H9 (cell line): ENCODE results near the gene ZNF526. TPM values are rescaled to one million over a fixed set of nuclear protein-coding genes. Genes with fewer than 3 reads are reported as not detected.

Experiments
- DNase-seq: peaks from one replicate; pipeline ENCODE4 v3.0.0-alpha.2; 2017
- H2AFZ ChIP-seq: one replicate; pipeline ENCODE4 v1.6.1; 2013; ENCODE audit warnings: mild to moderate bottlenecking, low read length, control low read depth, moderate library complexity
- H2AK5ac ChIP-seq: 2 replicates; pipeline ENCODE4 v1.6.1; 2013; ENCODE audit warnings: low read length, control low read depth, mixed read lengths; ENCODE audit not compliant: insufficient read length
- H2BK120ac ChIP-seq: one replicate; pipeline ENCODE4 v1.6.1; 2013; ENCODE audit warnings: low read depth, mild to moderate bottlenecking, low read length, control low read depth, inconsistent platforms; ENCODE audit not compliant: poor library complexity, severe bottlenecking
- H2BK12ac ChIP-seq: 2 replicates; pipeline ENCODE4 v1.6.1; 2013; ENCODE audit warnings: low read length, control low read depth, mixed read lengths, low read depth; ENCODE audit not compliant: insufficient read length
- H2BK15ac ChIP-seq: 2 replicates; pipeline ENCODE4 v1.6.1; 2013; ENCODE audit warnings: low read depth, low read length, control low read depth
- H2BK20ac ChIP-seq: one replicate; pipeline ENCODE4 v1.6.1; 2013; ENCODE audit warnings: low read depth, mild to moderate bottlenecking, low read length, control low read depth, inconsistent platforms; ENCODE audit not compliant: poor library complexity, severe bottlenecking
- H2BK5ac ChIP-seq: 2 replicates; pipeline ENCODE4 v1.6.1; 2013; ENCODE audit warnings: low read length, control low read depth, mixed read lengths; ENCODE audit not compliant: insufficient read length
- H3K14ac ChIP-seq: 2 replicates; pipeline ENCODE4 v1.6.1; 2013; ENCODE audit warnings: low read length, control low read depth; ENCODE audit not compliant: insufficient read depth
- H3K18ac ChIP-seq: 2 replicates; pipeline ENCODE4 v1.6.1; 2013; ENCODE audit warnings: low read depth, mild to moderate bottlenecking, mixed read lengths, low read length, control low read depth; ENCODE audit not compliant: insufficient read length
- H3K23ac ChIP-seq: 2 replicates; pipeline ENCODE4 v1.6.1; 2013; ENCODE audit warnings: low read length, control low read depth, mixed read lengths, low read depth; ENCODE audit not compliant: insufficient read length
- H3K23me2 ChIP-seq: 2 replicates; pipeline ENCODE4 v1.6.1; 2013; ENCODE audit warnings: low read depth, mild to moderate bottlenecking, mixed read lengths, low read length, control low read depth; ENCODE audit not compliant: insufficient read length, poor library complexity, severe bottlenecking
- H3K27ac ChIP-seq: 2 replicates; pipeline ENCODE4 v1.5.1; 2013; ENCODE audit warnings: low read length, control low read depth, mixed read lengths, low read depth; ENCODE audit not compliant: insufficient read length
- H3K27me3 ChIP-seq: 2 replicates; pipeline ENCODE4 v1.6.1; 2013; ENCODE audit warnings: low read length, control low read depth, inconsistent platforms; ENCODE audit not compliant: insufficient read depth
- H3K4ac ChIP-seq: 2 replicates; pipeline ENCODE4 v1.6.1; 2013; ENCODE audit warnings: low read depth, mild to moderate bottlenecking, control low read depth, inconsistent platforms, low read length, moderate library complexity
- H3K4me1 ChIP-seq: 2 replicates; pipeline ENCODE4 v1.6.1; 2013; ENCODE audit warnings: low read length, control low read depth, inconsistent platforms; ENCODE audit not compliant: insufficient read depth
- H3K4me2 ChIP-seq: 2 replicates; pipeline ENCODE4 v1.6.1; 2013; ENCODE audit warnings: low read length, control low read depth, mixed read lengths; ENCODE audit not compliant: insufficient read length, insufficient read depth
- H3K56ac ChIP-seq: 2 replicates; pipeline ENCODE4 v1.6.1; 2013; ENCODE audit warnings: low read depth, mild to moderate bottlenecking, mixed read lengths, low read length, control low read depth; ENCODE audit not compliant: insufficient read length
- H3K79me1 ChIP-seq: 2 replicates; pipeline ENCODE4 v1.6.1; 2013; ENCODE audit warnings: low read depth, mild to moderate bottlenecking, moderate library complexity, low read length, control low read depth, inconsistent platforms; ENCODE audit not compliant: insufficient read depth, poor library complexity, severe bottlenecking
- H3K79me2 ChIP-seq: 2 replicates; pipeline ENCODE4 v1.6.1; 2013; ENCODE audit warnings: low read length, control low read depth, inconsistent platforms; ENCODE audit not compliant: insufficient read depth
- H3K9ac ChIP-seq: 2 replicates; pipeline ENCODE4 v1.6.1; 2013; ENCODE audit warnings: low read length, control low read depth, mixed read lengths; ENCODE audit not compliant: insufficient read length; ENCODE audit errors: extremely low read depth
- H3K9me3 ChIP-seq: one replicate; pipeline ENCODE4 v1.6.1; 2013; ENCODE audit warnings: low read depth, low read length, inconsistent platforms; ENCODE audit not compliant: control insufficient read depth
- H3T11ph ChIP-seq: one replicate; pipeline ENCODE4 v1.6.1; 2013; ENCODE audit warnings: mild to moderate bottlenecking, low read length, control low read depth, inconsistent platforms
- H4K20me1 ChIP-seq: one replicate; pipeline ENCODE4 v1.6.1; 2013; ENCODE audit not compliant: control insufficient read depth, insufficient read length, insufficient read depth
- H4K5ac ChIP-seq: 2 replicates; pipeline ENCODE4 v1.6.1; 2013; ENCODE audit warnings: low read depth, mild to moderate bottlenecking, mixed read lengths, low read length, control low read depth; ENCODE audit not compliant: insufficient read length
- H4K8ac ChIP-seq: replicated peaks from 2 replicates; pipeline ENCODE4 v1.6.1; 2013; ENCODE audit warnings: low read length, control low read depth, mixed read lengths, low read depth; ENCODE audit not compliant: insufficient read length
- H4K91ac ChIP-seq: 2 replicates; pipeline ENCODE4 v1.6.1; 2013; ENCODE audit warnings: low read depth, mild to moderate bottlenecking, moderate library complexity, mixed read lengths, low read length, control low read depth; ENCODE audit not compliant: insufficient read length
- H3K27ac Mint-ChIP-seq, 3 experiments: 2 replicates in 2 of 3; 3 replicates in 1 of 3; pipeline ENCODE4 v1.8.0; 2020 to 2021; ENCODE audit warnings: mixed read lengths in 3 of 3, mild to moderate bottlenecking in 1 of 3, moderate library complexity in 1 of 3
- H3K27me3 Mint-ChIP-seq: 2 replicates; pipeline ENCODE4 v1.8.0; 2021; ENCODE audit warnings: low read depth, mild to moderate bottlenecking, moderate library complexity, mixed read lengths
- H3K36me3 Mint-ChIP-seq, 3 experiments: 2 replicates in 2 of 3; 3 replicates in 1 of 3; pipeline ENCODE4 v1.8.0; 2020 to 2021; ENCODE audit warnings: low read depth in 3 of 3, mixed read lengths in 3 of 3; ENCODE audit not compliant: insufficient read depth in 1 of 3
- H3K4me1 Mint-ChIP-seq, 2 experiments: 2 replicates each; pipeline ENCODE4 v1.8.0; 2020; ENCODE audit warnings: mixed read lengths in 2 of 2
- H3K4me3 Mint-ChIP-seq, 2 experiments: 2 replicates in 1 of 2; 3 replicates in 1 of 2; pipeline ENCODE4 v1.8.0; 2020 to 2021; ENCODE audit warnings: mild to moderate bottlenecking in 2 of 2, mixed read lengths in 2 of 2, moderate library complexity in 1 of 2
- H3K9me3 Mint-ChIP-seq, 2 experiments: 2 replicates in 1 of 2; 3 replicates in 1 of 2; pipeline ENCODE4 v1.8.0; 2020; ENCODE audit warnings: mild to moderate bottlenecking in 2 of 2, mixed read lengths in 2 of 2, moderate library complexity in 1 of 2
- WGBS: extraction: QIAGEN DNeasy Blood & Tissue Kit; methylation state at CpG from one replicate; pipeline ENCODE4 v1.1.7; 2013; ENCODE audit warnings: missing lambda C conversion rate, low lambda C conversion rate, mixed read lengths; ENCODE audit not compliant: insufficient read length; ENCODE audit errors: extremely low coverage; 5-methylcytosine and 5-hydroxymethylcytosine counted together
- total RNA-seq: library from RNA; stranded (reverse); gene quantifications from 2 replicates; pipeline ENCODE4 v1.2.1, GENCODE V29; 2021
- TF ChIP-seq, protein P1 (sequence below): fragments of 200-600 bp; sonication (generic); conservative IDR thresholded peaks from 3 replicates; pipeline ENCODE4 v1.8.0; 2021; ENCODE audit warnings: antibody characterized with exemption, mild to moderate bottlenecking

Gene ZNF526
- total RNA-seq, 1 experiment from 2014 or later: 20.5 TPM

DNA sequence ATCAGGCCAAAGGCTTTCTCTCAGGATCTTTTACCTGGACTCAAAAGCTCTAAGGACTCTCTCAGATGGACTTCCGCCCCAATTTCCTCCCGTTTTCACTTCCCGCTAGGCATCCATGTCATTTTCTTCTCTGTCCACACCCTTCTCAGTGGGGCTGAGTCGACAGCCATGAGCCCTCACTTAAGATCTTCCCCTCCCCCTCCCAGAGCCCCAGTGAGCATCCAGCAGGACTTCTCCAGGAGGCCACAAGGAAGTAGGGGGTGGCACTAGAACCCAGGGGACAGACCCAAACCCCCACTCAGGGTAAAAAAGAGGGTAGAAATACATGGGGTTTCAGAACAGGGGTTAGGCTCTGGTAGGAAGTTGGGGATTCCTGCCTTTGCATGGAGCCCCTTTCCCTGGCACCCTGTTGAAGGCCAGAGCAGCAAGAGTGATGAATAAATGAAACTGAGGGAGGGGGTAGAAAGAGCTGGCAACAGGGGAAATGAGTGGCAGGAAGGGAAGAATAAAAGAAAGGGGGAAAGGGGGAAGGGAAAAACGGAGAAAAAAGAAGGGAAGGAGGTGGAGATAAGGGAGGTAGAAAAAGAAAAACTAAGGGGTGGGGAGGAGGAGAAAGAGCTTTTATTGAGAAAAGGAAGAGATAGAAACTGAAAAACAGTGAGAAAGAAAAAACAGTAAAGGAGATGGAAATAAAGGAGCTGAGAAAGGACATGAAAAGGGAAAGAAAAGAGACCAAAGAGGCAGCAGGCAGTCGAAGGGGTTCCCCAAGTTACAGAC is 45.0 kb upstream of the ZNF526 start:
- H3K9ac ChIP-seq: no peak overlapping the region
- H3T11ph ChIP-seq: no peak overlapping the region
- H2AK5ac ChIP-seq: no peak overlapping the region
- H4K20me1 ChIP-seq: no peaks in the 10 kb centered on the region
- no peak overlapping the region for H4K8ac ChIP-seq
- H3K27me3 ChIP-seq: peaks cover 40% of the 10 kb centered on the region
- no peak overlapping the region for H3K18ac ChIP-seq
- H3K23me2 ChIP-seq: peaks cover 14% of the 10 kb centered on the region
- H2BK15ac ChIP-seq: no peak overlapping the region
- Mint-ChIP-seq H3K4me1 (peaks cover 11 to 23% of the 10 kb centered on the region in 2 experiments), H3K27me3 (peaks cover 59% of the 10 kb centered on the region), H3K36me3 (no peaks in the 10 kb centered on the region), H3K27ac (no peak overlapping the region), H3K9me3 (no peaks in the 10 kb centered on the region), H3K4me3 (peak overlapping the region in 1 of 2 experiments; percentile 84; a peak in 3 of 5 replicates)
- no peaks in the 10 kb centered on the region for H3K9me3 ChIP-seq
- H2BK20ac ChIP-seq: no peak overlapping the region
- H3K79me2 ChIP-seq: no peaks in the 10 kb centered on the region
- H3K4me2 ChIP-seq: peak overlapping the region; percentile 91
- no peak overlapping the region for H2BK5ac ChIP-seq
- H2AFZ ChIP-seq: no peak overlapping the region
- no peak overlapping the region for H4K5ac ChIP-seq
- H2BK12ac ChIP-seq: no peak overlapping the region
- H3K4ac ChIP-seq: no peak overlapping the region
- H3K4me1 ChIP-seq: no peaks in the 10 kb centered on the region
- no peak overlapping the region for H3K14ac ChIP-seq
- H3K79me1 ChIP-seq: no peaks in the 10 kb centered on the region
- H4K91ac ChIP-seq: no peak overlapping the region
- no CpG with 5 or more reads among the region's 6 CpGs for WGBS
- TF ChIP-seq, protein P1, sequence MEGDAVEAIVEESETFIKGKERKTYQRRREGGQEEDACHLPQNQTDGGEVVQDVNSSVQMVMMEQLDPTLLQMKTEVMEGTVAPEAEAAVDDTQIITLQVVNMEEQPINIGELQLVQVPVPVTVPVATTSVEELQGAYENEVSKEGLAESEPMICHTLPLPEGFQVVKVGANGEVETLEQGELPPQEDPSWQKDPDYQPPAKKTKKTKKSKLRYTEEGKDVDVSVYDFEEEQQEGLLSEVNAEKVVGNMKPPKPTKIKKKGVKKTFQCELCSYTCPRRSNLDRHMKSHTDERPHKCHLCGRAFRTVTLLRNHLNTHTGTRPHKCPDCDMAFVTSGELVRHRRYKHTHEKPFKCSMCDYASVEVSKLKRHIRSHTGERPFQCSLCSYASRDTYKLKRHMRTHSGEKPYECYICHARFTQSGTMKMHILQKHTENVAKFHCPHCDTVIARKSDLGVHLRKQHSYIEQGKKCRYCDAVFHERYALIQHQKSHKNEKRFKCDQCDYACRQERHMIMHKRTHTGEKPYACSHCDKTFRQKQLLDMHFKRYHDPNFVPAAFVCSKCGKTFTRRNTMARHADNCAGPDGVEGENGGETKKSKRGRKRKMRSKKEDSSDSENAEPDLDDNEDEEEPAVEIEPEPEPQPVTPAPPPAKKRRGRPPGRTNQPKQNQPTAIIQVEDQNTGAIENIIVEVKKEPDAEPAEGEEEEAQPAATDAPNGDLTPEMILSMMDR: no peak
- no peak overlapping the region for H3K23ac ChIP-seq
- no peak for DNase-seq
- no peak overlapping the region for H3K27ac ChIP-seq
- H2BK120ac ChIP-seq: no peak overlapping the region
- H3K56ac ChIP-seq: no peak overlapping the region
